ENCODE measurements around the gene NAA50.

GRCh38 chr3:113696658-113697499 is 49.2 kb downstream of the NAA50 start:
- TF ChIP-seq CTCF (IDR thresholded peaks at IDR 0.05) = peak in 2 of 3 donors; percentile 13 to 45
- no peak for TF ChIP-seq POLR2A (IDR thresholded peaks at IDR 0.05)
- TF ChIP-seq EP300 (IDR thresholded peaks at IDR 0.05) = peak; percentile 1

All from ovary (tissue), 3 donors.